Ascending aorta (tissue), 2 donors: ENCODE results near the gene BEST1. TPM values are rescaled to one million over a fixed set of nuclear protein-coding genes. Genes with fewer than 3 reads are reported as not detected.

Experiments
- DNase-seq, 2 donors: peaks; one replicate each; pipeline ENCODE4 v3.0.0-alpha.2; 2019; ENCODE audit warnings: low spot score in 2 of 2
- H3K27ac ChIP-seq, 2 donors: fragments of 200-600 bp; sonication (generic); one replicate each; pipeline ENCODE4 v1.5.1; 2016 to 2017; ENCODE audit warnings: mild to moderate bottlenecking in 1 of 2
- H3K27me3 ChIP-seq: fragments of 200-600 bp; sonication (generic); one replicate; pipeline ENCODE4 v1.5.1; 2017
- H3K36me3 ChIP-seq, 2 donors: fragments of 200-600 bp; sonication (generic); one replicate each; pipeline ENCODE4 v1.5.1; 2016
- H3K4me1 ChIP-seq, 2 donors: fragments of 200-600 bp; sonication (generic); one replicate each; pipeline ENCODE4 v1.5.1; 2016 to 2017; ENCODE audit warnings: mild to moderate bottlenecking in 1 of 2
- H3K4me3 ChIP-seq, 2 donors: fragments of 200-600 bp; sonication (generic); one replicate each; pipeline ENCODE4 v1.5.1; 2016 to 2017; ENCODE audit warnings: mild to moderate bottlenecking in 1 of 2
- H3K9me3 ChIP-seq, 2 donors: fragments of 200-600 bp; sonication (generic); one replicate each; pipeline ENCODE4 v1.5.1; 2016
- CTCF ChIP-seq, 3 experiments: fragments of 200-600 bp in 2 of 3; fragments of 450-650 bp in 1 of 3; sonication (generic) in 2 of 3; IDR thresholded peaks; one replicate each; pipeline ENCODE4 v1.5.1; 2016 to 2019; ENCODE audit warnings: antibody characterized with exemption in 3 of 3, mild to moderate bottlenecking in 1 of 3, moderate library complexity in 1 of 3
- intact Hi-C: fragments of 100-400 bp; cut with DNase I; formaldehyde crosslinking; loops from one replicate; pipeline ENCODE4 v1.15.1; 2023
- total RNA-seq: library from RNA; depleted of rRNA; stranded (reverse); fragments of >200 nt; gene quantifications from one replicate; pipeline ENCODE4 v1.1.0, GENCODE V29; 2016

The BEST1 gene
- total RNA-seq, 1 donor from 2014 or later: 30.9 TPM

GRCh38 chr11:61947486-61948210 lies 2.5 kb upstream of the BEST1 start:
- intact Hi-C loops: loop anchor here (1.0 to 2.0 kb wide), 6 partner anchors 31 to 161 kb away; partner anchors contain the start of genes FEN1, RAB3IL1 and TMEM258
- peak; percentile 69 to 96 for DNase-seq

GRCh38 chr11:61948505-61948904 lies 1.6 kb upstream of the BEST1 start:
- peak in 1 of 2 donors; percentile 48 for DNase-seq
- Histone ChIP-seq H3K4me1 (peaks cover 3 to 11% of the 10 kb centered on the region in 2 donors), H3K9me3 (no peaks in the 10 kb centered on the region), H3K36me3 (no peaks in the 10 kb centered on the region), H3K4me3 (no peak overlapping the region), H3K27me3 (no peaks in the 10 kb centered on the region), H3K27ac (no peak overlapping the region)
- TF ChIP-seq CTCF (IDR thresholded peaks at IDR 0.05): no peak
- intact Hi-C loops: loop anchor here (2.0 kb wide), 1 partner anchor 156 kb away; the partner anchor contains the start of genes FEN1 and TMEM258

More at GRCh38 chr11:61947486-61948210, 2.5 kb upstream of the BEST1 start:
- Histone ChIP-seq H3K27ac (peak overlapping the region in 1 of 2 donors; percentile 39), H3K4me1 (peaks cover 3 to 11% of the 10 kb centered on the region in 2 donors), H3K4me3 (no peak overlapping the region), H3K36me3 (no peaks in the 10 kb centered on the region), H3K9me3 (no peaks in the 10 kb centered on the region), H3K27me3 (no peaks in the 10 kb centered on the region)
- peak; percentile 91 to 94 (median 94) for TF ChIP-seq CTCF (IDR thresholded peaks at IDR 0.05)

- peak overlapping the region; percentile 33 to 51 for H3K27ac ChIP-seq
- no peak overlapping the region for H3K4me3 ChIP-seq
- intact Hi-C loops: loop anchor here (1.0 to 2.0 kb wide), 2 partner anchors 18 to 157 kb away; partner anchors contain the start of genes FEN1, FTH1 and TMEM258
- peak; percentile 57 to 93 for DNase-seq
- H3K9me3 ChIP-seq: no peaks in the 10 kb centered on the region
- H3K36me3 ChIP-seq: no peaks in the 10 kb centered on the region
- no peaks in the 10 kb centered on the region for H3K27me3 ChIP-seq
- peaks cover 3 to 11% of the 10 kb centered on the region in 2 donors for H3K4me1 ChIP-seq
- TF ChIP-seq CTCF (IDR thresholded peaks at IDR 0.05): no peak
Measured at GRCh38 chr11:61949169-61950034, 749 bp upstream of the BEST1 start.

- Histone ChIP-seq H3K27ac (no peak overlapping the region), H3K4me1 (peaks cover 3 to 18% of the 10 kb centered on the region in 2 donors)
- intact Hi-C loops: no loop called here
Measured at GRCh38 chr11:61951484-61952135, 1.5 kb downstream of the BEST1 start.

More at GRCh38 chr11:61951484-61952135, 1.5 kb downstream of the BEST1 start:
- H3K4me3 ChIP-seq: no peak overlapping the region
- H3K9me3 ChIP-seq: no peaks in the 10 kb centered on the region
- H3K27me3 ChIP-seq: no peaks in the 10 kb centered on the region
- DNase-seq: peak in 1 of 2 donors; percentile 53
- H3K36me3 ChIP-seq: no peaks in the 10 kb centered on the region
- no peak for TF ChIP-seq CTCF (IDR thresholded peaks at IDR 0.05)
